GM12878 (cell line): ENCODE measurements around the gene AKT3.

Experiments
- CHD1 ChIP-seq: IDR thresholded peaks from 2 replicates; pipeline ENCODE4 v1.6.1; 2012; ENCODE audit warnings: low read depth, low read length, improper control_type of control experiment
- CTCF ChIP-seq, 3 experiments: IDR thresholded peaks in 2 of 3; conservative IDR thresholded peaks in 1 of 3; 2 replicates each; pipeline ENCODE4 v1.5.1; 2011; ENCODE audit warnings: low read depth in 3 of 3, low read length in 3 of 3, mild to moderate bottlenecking in 3 of 3, control low read depth in 2 of 3, moderate library complexity in 2 of 3, inconsistent platforms in 1 of 3, mixed read lengths in 1 of 3; ENCODE audit not compliant: control insufficient read depth in 2 of 3, insufficient read depth in 1 of 3; ENCODE audit errors: extremely low read depth in 1 of 3
- E2F4 ChIP-seq: IDR thresholded peaks from 2 replicates; pipeline ENCODE4 v1.6.1; 2012; ENCODE audit warnings: low read depth, low read length, improper control_type of control experiment
- EZH2 ChIP-seq: IDR thresholded peaks from 2 replicates; pipeline ENCODE4 v1.6.1; 2012; ENCODE audit warnings: low read depth, mild to moderate bottlenecking, control low read depth, inconsistent platforms, low read length, borderline replicate concordance; ENCODE audit not compliant: control insufficient read depth
- GABPA ChIP-seq: IDR thresholded peaks from 2 replicates; pipeline ENCODE4 v1.6.1; 2014; ENCODE audit warnings: antibody characterized with exemption, low read depth, mild to moderate bottlenecking, inconsistent platforms
- IKZF1 ChIP-seq: fragments of 450-650 bp; conservative IDR thresholded peaks from 2 replicates; pipeline ENCODE4 v1.6.1; 2017; ENCODE audit warnings: antibody characterized with exemption, mild to moderate bottlenecking
- MTA2 ChIP-seq: fragments of 450-650 bp; IDR thresholded peaks from 2 replicates; pipeline ENCODE4 v1.6.1; 2016; ENCODE audit warnings: low read depth, mild to moderate bottlenecking, moderate library complexity
- NR2F1 ChIP-seq: fragments of 450-650 bp; conservative IDR thresholded peaks from 2 replicates; pipeline ENCODE4 v1.6.1; 2017; ENCODE audit warnings: mild to moderate bottlenecking
- POLR2A ChIP-seq: IDR thresholded peaks from 2 replicates; pipeline ENCODE4 v1.6.1; 2011; ENCODE audit warnings: low read depth, mild to moderate bottlenecking, low read length
- POLR2AphosphoS5 ChIP-seq: IDR thresholded peaks from 2 replicates; pipeline ENCODE4 v1.6.1; 2011; ENCODE audit warnings: mild to moderate bottlenecking, low read length, inconsistent platforms
- RCOR1 ChIP-seq: conservative IDR thresholded peaks from 2 replicates; pipeline ENCODE4 v1.6.1; 2012; ENCODE audit warnings: low read depth, low read length, improper control_type of control experiment
- ZBTB11 ChIP-seq: fragments of 450-650 bp; formaldehyde crosslinking; IDR thresholded peaks from 2 replicates; pipeline ENCODE4 v1.5.0; 2022; ENCODE audit warnings: mild to moderate bottlenecking, missing genetic modification characterization

GRCh38 chr1:243638186-243638585, 211.9 kb downstream of the AKT3 start:
- TF ChIP-seq NR2F1 (no peak), E2F4 (no peak), MTA2 (no peak), CHD1 (no peak), RCOR1 (no peak), ZBTB11 (no peak), CTCF (IDR thresholded peaks at IDR 0.05 in 2 of 3, conservative IDR thresholded peaks at IDR 0.05 in 1 of 3; ENCODE audit: control insufficient read depth in 2 of 3, extremely low read depth in 1 of 3, insufficient read depth in 1 of 3, low read depth in 3 of 3, low read length in 3 of 3) (no peak), IKZF1 (no peak), POLR2AphosphoS5 (no peak), POLR2A (no peak), GABPA (no peak), EZH2 (no peak)
